T-helper 1 cell treated with Interleukin-12 subunit alpha and Interleukin-12 subunit beta and Interleukin-4 antibody, amounts not matched to agents 30 ng/mL and 1 ng/mL, for 36 hours (primary cell): Measurements from ENCODE around the gene MGAT2. TPM values are rescaled to one million over a fixed set of nuclear protein-coding genes. Genes with fewer than 3 reads are reported as not detected.
"Not testable (repeated sequence)": the region's sequence is repeated elsewhere in the genome, so short reads cannot be mapped to it uniquely, and the experiment has no call there.

Experiments
- intact Hi-C: fragments of 100-400 bp; cut with micrococcal nuclease; formaldehyde crosslinking; loops from one replicate; pipeline ENCODE4 v1.15.1; 2024
- total RNA-seq: library from RNA; stranded (reverse); gene quantifications from 2 replicates; pipeline ENCODE4 v1.2.3, GENCODE V29; 2022

The MGAT2 gene
- total RNA-seq, 1 donor from 2014 or later = 83.8 TPM

- intact Hi-C loops = no loop called here
Observed at GRCh38 chr14:49641697-49642129, 21.1 kb downstream of the MGAT2 start.

- intact Hi-C loops = no loop called here
Observed at GRCh38 chr14:49642163-49642562, 21.6 kb downstream of the MGAT2 start.

DNA sequence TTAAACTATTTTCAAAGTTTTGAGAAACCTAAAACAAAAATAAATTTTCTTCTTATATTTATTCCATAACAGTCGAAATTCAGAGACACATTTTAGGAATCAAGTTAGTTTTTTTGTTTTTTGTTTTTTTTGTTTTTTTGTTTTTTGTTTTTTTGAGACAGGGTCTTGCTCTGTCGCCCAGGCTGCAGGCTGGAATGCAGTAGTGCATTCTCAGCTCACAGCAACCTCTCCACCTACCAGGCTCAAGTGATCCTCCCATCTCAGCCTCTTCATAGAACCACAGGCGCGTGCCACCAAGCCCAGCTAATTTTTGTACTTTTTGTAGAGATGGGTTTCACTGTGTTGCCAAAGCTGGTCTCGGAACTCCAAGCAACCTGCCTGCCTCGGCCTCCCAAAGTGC, 32.9 kb downstream of the MGAT2 start:
- intact Hi-C loops = no loop called here

DNA sequence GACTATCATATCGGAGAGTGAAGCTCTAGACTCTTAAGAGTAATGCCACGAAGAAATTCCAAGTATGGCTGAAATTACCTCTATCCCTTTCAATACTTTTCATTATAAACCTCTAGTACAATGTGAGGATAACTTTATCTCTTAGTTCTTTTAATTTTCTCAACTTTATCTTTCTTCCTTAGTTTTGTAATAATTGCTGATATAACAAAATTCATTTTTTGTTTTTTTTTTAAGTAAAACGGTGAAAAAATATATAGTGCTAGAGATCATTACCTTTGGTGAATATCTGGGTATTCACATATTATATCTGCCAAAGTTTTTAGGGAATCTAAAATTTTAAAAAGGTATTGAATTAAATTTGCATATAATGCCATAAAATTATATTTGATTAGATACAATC, 33.9 kb downstream of the MGAT2 start:
- intact Hi-C loops = no loop called here

- intact Hi-C loops = not testable (repeated sequence)
Observed at GRCh38 chr14:49657500-49657899, 36.9 kb downstream of the MGAT2 start.

- intact Hi-C loops = no loop called here
Observed at GRCh38 chr14:49659526-49660455, 39.2 kb downstream of the MGAT2 start.

DNA sequence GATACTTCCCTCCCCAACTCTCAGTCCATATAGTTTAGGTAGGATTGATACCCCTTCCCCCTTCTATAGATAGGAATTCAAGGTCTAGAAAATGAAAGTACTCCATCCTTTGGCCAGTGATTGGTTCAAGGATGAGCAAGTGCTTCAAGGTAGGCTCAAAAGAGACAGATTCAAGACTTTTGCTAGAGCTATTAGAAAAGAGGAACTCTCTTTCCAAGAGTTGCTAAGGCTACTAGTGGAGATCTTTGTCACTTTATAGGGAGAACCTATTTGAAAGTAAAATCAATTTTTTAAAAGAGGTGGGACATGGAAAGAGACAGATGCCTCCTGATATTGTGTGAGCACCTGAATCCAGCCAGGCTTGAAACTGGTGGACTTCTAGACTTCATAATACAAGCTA, 49.9 kb downstream of the MGAT2 start:
- intact Hi-C loops = no loop called here

Other genes starting within 250 kb of the MGAT2 start
- 1,725 and 1,787 TPM in 2 replicates for gene RPS29, start 34.4 kb upstream of the MGAT2 start, total RNA-seq
- gene LRR1, start 21.9 kb upstream of the MGAT2 start, total RNA-seq = 36.0 and 42.0 TPM in 2 replicates
- gene RPL36AL, start 173 bp upstream of the MGAT2 start, total RNA-seq = 228 and 234 TPM in 2 replicates
- 6.3 and 7.3 TPM in 2 replicates for gene DNAAF2, start 14.4 kb downstream of the MGAT2 start, total RNA-seq
- 23.9 and 25.5 TPM in 2 replicates for gene POLE2, start 67.4 kb downstream of the MGAT2 start, total RNA-seq
- 2.0 and 2.5 TPM in 2 replicates for gene KLHDC1, start 72.3 kb downstream of the MGAT2 start, total RNA-seq
- 27.9 and 31.6 TPM in 2 replicates for gene KLHDC2, start 147.4 kb downstream of the MGAT2 start, total RNA-seq
- 94.7 and 98.0 TPM in 2 replicates for gene NEMF, start 232.0 kb downstream of the MGAT2 start, total RNA-seq